Stimulated activated naive CD8-positive, alpha-beta T cell treated with anti-CD3 and anti-CD28 coated beads, Interleukin-15, Interleukin-2, amounts not matched to agents 100 U/mL and 50 U/mL, for 24 hours (primary cell): Measurements from ENCODE around the gene FGD5.
A peak's percentile ranks its signal among the peaks of the same experiment; 100 is the strongest.

Source experiments
- ATAC-seq: fragments of 150-1000 bp; cut with Tn5 transposase; one replicate; pipeline ENCODE4 v1.10.0; 2021
- DNase-seq: peaks from one replicate; pipeline ENCODE4 v3.0.0; 2021

Gene FGD5

DNA sequence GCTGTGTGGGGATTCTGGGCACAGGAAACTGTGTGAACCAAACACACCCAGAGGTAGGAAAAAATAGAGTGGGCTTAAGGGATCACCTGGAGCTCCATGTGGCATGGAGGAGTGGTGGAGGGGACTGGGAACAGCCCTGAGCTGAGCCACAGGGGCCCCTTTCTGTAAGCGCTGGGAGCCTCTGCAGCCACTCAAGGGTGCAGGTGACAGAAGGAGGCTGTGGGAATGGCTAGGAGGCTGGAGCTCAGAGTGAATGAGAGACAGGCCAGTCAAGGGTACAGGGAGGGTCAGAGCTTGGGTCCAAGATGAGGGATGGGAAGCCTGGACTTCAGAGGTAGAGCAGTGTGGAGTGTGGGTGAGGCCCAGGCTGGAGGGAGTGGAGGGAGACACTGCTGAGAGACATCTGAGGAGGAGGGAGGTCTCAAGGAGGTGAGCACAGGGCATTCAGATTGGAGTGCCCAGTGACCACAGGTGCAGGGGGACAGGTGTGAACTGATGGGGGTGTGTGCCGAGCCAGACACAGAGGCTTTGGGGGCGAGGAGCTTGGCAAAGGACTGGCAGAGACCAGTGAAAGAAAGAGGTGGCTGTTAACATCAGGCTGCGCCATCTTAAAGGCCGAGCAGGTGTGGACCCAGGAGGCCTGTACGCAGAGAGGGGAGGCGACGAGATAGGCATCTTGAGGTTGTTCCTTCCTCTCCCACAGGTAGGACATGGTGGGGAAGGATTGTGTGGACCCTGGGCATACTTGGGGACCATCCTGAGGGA lies 56.8 kb downstream of the FGD5 start:
- ATAC-seq: no peak
- no peak for DNase-seq

DNA sequence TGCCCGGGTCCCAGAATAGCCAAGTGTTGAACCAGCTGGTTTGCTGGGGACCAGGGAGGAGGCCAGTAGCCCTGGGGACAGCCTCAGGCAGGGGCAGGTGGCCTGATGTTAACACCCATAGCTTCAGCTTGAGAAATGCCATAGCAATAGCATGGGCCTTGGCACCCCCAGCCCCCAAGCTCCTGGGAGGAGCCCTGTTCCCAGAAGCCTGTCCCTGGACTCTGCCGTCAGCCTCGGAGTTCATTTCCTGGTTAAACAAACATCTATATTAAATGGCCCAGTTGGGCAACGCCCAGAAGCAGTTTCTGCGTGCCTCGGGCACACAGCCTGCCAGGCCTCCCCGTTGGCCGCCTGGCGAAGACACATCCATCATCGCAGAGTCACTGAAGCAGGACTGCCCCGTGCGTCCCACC lies 58.2 kb downstream of the FGD5 start:
- DNase-seq (no peak), ATAC-seq (no peak)

DNA sequence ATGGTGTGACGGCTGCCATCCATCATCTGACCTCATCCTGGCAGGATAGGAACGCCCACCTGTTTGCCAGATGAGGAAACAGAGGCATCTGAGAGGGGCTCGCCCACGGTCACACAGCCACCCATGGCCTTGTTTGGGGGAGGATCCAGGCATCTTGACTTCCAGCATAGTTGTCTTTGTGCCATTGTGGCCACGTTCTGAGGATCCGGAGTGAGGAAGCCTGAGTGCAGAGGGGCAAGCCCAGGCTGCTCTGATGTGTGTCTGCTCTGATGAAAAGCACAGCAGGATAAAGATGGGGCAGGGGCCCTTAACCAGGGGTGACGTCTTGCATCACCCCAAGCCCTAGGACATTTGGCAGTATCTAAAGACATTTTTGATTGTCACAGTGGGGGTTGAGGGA lies 58.7 kb downstream of the FGD5 start:
- ATAC-seq (no peak), DNase-seq (no peak)

DNA sequence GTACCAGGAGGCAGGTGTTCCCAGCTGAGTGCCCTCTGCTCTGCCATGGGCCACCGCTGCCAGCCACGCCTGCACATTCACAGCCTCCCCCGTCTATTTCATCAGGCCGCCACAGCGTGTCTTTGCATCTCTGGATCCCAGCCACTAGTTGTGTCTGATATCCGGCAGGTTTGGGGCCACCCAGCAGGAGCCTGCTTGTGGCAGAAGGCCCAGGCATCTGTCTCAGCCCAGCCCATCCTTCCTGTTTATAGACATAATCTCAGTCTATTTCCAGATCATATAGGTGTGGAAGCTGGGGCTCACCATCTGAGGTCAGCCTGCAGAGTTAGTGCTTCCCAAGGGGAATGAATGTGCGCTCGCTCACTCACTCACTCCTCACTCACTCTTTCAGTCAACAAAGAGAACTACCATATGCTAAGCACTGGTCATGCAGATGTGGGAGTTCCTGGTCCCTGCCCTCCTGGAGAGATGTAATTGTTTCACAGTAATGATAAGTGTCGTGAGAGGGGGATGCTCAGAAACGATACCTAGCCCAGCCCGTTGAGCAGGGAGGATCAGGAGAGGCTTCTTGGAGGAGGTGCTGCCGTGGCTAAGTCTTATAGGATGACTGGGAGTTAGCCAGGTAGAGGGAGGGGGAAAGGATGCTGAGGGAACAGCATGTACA lies 60.6 kb downstream of the FGD5 start:
- ATAC-seq (no peak), DNase-seq (peak; percentile 24)

DNA sequence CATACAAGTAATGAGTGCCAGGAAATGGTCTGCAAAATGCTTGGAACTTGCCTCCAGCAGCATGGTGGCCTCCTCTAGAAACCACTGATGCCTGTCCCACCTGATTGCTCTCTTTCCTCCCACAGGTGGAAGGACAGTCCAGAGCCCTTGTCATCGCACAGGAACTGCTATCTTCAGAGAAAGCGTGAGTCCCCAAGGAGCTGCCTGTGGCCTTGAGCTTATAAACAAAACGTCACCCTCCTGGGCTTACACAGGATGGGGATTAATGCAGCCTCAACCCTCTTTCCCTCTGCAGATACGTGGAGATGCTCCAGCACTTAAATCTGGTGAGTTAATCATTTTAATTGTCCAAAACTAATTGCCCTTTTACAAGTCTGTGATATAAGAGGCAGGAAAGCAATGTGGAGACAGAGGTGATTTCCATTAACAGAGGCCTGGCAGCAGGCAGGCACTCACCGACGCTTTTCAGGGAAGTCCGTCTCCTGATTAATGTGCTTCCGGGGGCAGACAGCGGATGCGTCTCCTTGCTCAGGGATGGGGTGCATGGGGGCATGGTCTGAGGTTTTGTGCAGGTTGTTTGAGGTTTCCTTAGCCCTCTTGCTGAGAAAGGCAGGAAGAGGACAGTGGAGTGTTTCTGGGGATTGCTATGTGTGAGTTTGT lies 61.8 kb downstream of the FGD5 start:
- ATAC-seq: no peak

GRCh38 chr3:14883226-14883625 lies 64.5 kb downstream of the FGD5 start:
- no peak for DNase-seq
- no peak for ATAC-seq

More for the DNA sequence above, 61.8 kb downstream of the FGD5 start:
- DNase-seq: no peak

GRCh38 chr3:14884665-14885064 lies 65.9 kb downstream of the FGD5 start:
- DNase-seq (no peak), ATAC-seq (no peak)

- ATAC-seq: no peak
- peak; percentile 25 for DNase-seq
These were observed 66.5 kb downstream of the FGD5 start for GRCh38 chr3:14885307-14885706.

- no peak for ATAC-seq
- DNase-seq: no peak
These were observed 67.3 kb downstream of the FGD5 start for GRCh38 chr3:14886101-14886500.

DNA sequence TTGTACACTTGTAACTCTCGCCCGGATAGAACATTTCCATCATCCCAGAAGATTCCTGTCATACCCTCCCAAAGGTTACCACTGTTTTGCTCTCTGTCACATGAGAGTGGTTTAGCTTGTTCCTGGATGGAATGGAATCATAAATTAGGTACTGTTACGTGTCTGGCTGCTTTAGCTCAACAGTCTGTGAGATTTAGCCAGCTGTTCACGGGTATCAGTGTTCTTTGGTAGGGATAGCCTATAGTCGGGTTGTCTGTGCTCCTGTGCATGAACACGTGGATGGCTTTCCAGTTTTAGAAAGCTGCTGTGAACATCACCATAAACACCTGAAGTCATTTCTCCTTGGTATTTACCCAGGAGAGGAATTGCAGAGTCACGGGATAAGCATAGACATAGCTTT lies 70.4 kb downstream of the FGD5 start:
- ATAC-seq: no peak
- no peak for DNase-seq

DNA sequence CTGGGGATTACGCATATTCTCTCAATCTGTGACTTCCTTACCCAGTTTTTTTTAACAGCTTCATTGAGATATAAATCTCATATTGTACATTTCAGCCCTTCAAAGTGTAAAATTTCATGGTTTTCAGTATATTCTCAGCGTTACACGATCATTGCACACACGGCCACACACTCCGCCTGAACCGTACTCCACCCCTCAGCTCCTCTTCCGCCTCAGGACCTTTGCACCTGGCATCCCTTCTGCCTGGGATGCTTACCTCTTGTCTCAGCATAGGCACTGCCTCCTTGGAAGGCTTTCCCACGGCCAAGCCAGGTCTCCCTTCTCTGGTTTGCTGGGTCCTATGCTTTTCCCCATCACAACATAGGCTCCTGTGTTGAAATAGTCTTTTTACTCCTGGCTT lies 71.2 kb downstream of the FGD5 start:
- DNase-seq: no peak
- ATAC-seq: no peak

DNA sequence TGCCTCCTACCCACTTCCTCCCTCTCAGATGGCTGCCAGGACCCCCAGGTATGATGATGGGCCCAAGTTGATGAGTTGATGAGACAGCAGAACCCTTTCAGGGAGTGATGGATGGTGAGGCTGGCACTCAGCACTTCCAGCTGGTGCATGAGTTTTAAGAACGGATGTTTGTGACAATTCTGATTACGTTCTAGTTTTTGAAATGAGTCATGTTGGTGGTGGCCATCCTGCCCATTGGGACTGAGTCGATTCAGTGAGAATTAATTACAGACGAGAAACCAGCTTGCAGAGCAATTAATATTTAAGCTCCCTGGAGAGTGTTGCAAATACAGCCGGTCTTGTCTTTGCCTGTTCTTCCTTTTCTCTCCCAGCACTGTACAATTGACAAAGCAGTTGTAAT lies 71.7 kb downstream of the FGD5 start:
- DNase-seq: no peak
- ATAC-seq: no peak

GRCh38 chr3:14891135-14892132 lies 72.7 kb downstream of the FGD5 start:
- ATAC-seq (no peak), DNase-seq (no peak)

DNA sequence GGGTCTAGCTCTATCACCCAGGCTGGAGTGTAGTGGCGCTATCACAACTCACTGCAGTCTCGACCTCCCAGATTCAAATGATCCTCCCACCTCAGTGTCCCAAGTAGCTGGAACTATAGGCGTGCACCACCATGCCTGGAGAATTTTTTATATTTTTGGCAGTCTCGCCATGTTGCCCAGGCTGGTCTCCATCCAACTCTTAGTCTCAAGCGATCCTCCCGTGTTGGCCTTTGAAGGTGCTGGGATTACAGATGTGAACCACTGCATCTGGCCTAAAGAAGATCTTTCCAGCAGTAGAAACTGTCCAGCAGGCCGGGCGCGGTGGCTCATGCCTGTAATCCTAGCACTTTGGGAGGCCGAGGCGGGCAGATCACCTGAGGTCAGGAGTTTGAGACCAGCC lies 73.5 kb downstream of the FGD5 start:
- no peak for ATAC-seq

GRCh38 chr3:14894085-14894484 lies 75.3 kb downstream of the FGD5 start:
- ATAC-seq: no peak
- no peak for DNase-seq

More for the DNA sequence above, 73.5 kb downstream of the FGD5 start:
- DNase-seq: no peak

DNA sequence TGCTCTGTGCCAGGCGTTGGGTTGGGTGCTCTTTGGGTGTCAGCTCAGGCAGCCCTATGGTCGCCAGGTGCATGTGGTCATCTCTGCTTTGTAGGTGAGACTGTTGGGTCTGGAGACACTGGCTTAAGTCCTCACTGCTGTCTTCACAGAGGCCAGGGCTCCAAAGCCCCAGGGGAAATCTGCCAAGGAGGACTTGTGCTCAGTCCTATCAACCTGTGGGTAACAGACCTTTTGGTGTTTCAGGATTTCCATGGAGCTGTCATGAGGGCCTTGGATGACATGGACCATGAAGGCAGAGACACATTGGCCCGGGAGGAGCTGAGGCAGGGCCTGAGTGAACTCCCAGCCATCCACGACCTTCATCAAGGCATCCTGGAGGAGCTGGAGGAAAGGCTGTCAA lies 78.5 kb downstream of the FGD5 start:
- no peak for ATAC-seq
- DNase-seq: no peak

- ATAC-seq: no peak
- DNase-seq: no peak
These were observed 80.2 kb downstream of the FGD5 start for GRCh38 chr3:14898929-14899328.

DNA sequence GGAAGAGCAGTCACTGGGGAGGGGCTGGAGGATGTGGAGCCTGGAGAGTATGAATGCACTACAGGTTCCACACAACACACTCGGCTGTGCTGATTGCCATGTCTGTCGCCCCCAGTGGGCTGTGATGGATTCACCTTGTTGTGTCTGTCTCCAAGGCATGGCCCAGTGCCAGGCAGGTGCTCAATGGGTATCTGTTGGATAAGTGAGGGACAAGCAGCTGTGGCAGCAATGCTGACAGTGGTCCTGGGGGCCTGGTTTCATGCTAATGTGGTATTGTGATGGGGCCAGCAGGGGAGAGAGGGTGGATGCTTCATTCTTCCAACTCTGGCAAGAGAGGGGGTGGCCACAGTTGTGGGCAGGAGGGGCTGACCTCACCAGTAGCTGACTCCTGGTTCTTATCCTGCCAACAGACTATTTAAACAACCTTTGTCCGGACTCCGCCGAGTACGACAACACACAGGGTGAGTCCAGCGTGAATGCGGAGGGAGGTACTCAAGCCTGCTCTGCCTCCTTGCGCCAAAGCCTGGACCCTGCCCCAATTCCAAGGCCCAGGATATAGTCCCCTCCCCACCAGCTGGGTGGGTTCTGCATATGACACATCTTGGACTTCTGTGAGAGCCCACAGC lies 81.3 kb downstream of the FGD5 start:
- DNase-seq (no peak), ATAC-seq (no peak)

- ATAC-seq (peak; percentile 10), DNase-seq (no peak)
These were observed 82.4 kb downstream of the FGD5 start for GRCh38 chr3:14900881-14901873.

- no peak for DNase-seq
- no peak for ATAC-seq
These were observed 84.0 kb downstream of the FGD5 start for GRCh38 chr3:14902719-14903118.
